GM23248 (cell line): Measurements from ENCODE around the gene TMEM53. TPM values are rescaled to one million over a fixed set of nuclear protein-coding genes. Genes with fewer than 3 reads are reported as not detected.

Source experiments
- DNase-seq: peaks from one replicate; pipeline ENCODE4 v3.0.0-alpha.2; 2015
- H2AFZ ChIP-seq: fragments of 200-600 bp; sonication (generic); 2 replicates; pipeline ENCODE4 v1.6.1; 2016; ENCODE audit warnings: antibody characterized with exemption
- H3F3A ChIP-seq: fragments of 200-600 bp; sonication (generic); 2 replicates; pipeline ENCODE4 v1.6.1; 2016; ENCODE audit warnings: mild to moderate bottlenecking, antibody characterized with exemption, mixed run types; ENCODE audit not compliant: insufficient read depth
- H3K27ac ChIP-seq: fragments of 200-600 bp; sonication (generic); 2 replicates; pipeline ENCODE4 v1.5.1; 2016; ENCODE audit warnings: mild to moderate bottlenecking
- H3K27me3 ChIP-seq: fragments of 200-600 bp; sonication (generic); replicated peaks from 2 replicates; pipeline ENCODE4 v1.6.1; 2016; ENCODE audit warnings: mild to moderate bottlenecking; ENCODE audit not compliant: insufficient read depth
- H3K36me3 ChIP-seq: fragments of 200-600 bp; sonication (generic); 2 replicates; pipeline ENCODE4 v1.6.1; 2016; ENCODE audit warnings: low read depth, mild to moderate bottlenecking
- H3K4me1 ChIP-seq: fragments of 200-600 bp; sonication (generic); 2 replicates; pipeline ENCODE4 v1.6.1; 2016; ENCODE audit warnings: mild to moderate bottlenecking; ENCODE audit not compliant: insufficient read depth
- H3K4me2 ChIP-seq: fragments of 200-600 bp; sonication (generic); one replicate; pipeline ENCODE4 v1.6.1; 2016; ENCODE audit warnings: mild to moderate bottlenecking; ENCODE audit not compliant: unreplicated experiment
- H3K4me3 ChIP-seq: fragments of 200-600 bp; sonication (generic); 2 replicates; pipeline ENCODE4 v1.5.1; 2016; ENCODE audit warnings: mild to moderate bottlenecking
- H3K79me2 ChIP-seq: fragments of 200-600 bp; sonication (generic); 2 replicates; pipeline ENCODE4 v1.6.1; 2016; ENCODE audit warnings: mild to moderate bottlenecking; ENCODE audit not compliant: insufficient read depth
- H3K9ac ChIP-seq: fragments of 200-600 bp; sonication (generic); 2 replicates; pipeline ENCODE4 v1.6.1; 2016; ENCODE audit warnings: mild to moderate bottlenecking
- H3K9me2 ChIP-seq: fragments of 200-600 bp; sonication (generic); 2 replicates; pipeline ENCODE4 v1.6.1; 2016; ENCODE audit warnings: mixed run types, mild to moderate bottlenecking, moderate library complexity; ENCODE audit not compliant: insufficient read depth
- H3K9me3 ChIP-seq: fragments of 200-600 bp; sonication (generic); one replicate; pipeline ENCODE4 v1.6.1; 2017; ENCODE audit warnings: low read depth
- H4K20me1 ChIP-seq: fragments of 200-600 bp; sonication (generic); 2 replicates; pipeline ENCODE4 v1.6.0; 2016; ENCODE audit not compliant: insufficient read depth
- EZH2 ChIP-seq: fragments of 200-600 bp; sonication (generic); IDR thresholded peaks from 2 replicates; pipeline ENCODE4 v1.6.1; 2018; ENCODE audit warnings: antibody characterized with exemption, mild to moderate bottlenecking; ENCODE audit not compliant: insufficient read depth, poor library complexity, severe bottlenecking
- EZH2phosphoT487 ChIP-seq: fragments of 200-600 bp; sonication (generic); IDR thresholded peaks from 2 replicates; pipeline ENCODE4 v1.6.1; 2018; ENCODE audit warnings: antibody characterized with exemption, moderate library complexity, mild to moderate bottlenecking, low read depth; ENCODE audit not compliant: insufficient read depth
- WGBS, 2 experiments: methylation state at CpG; one replicate each; pipeline ENCODE4 v1.1.6; 2015 to 2017; ENCODE audit warnings: low lambda C conversion rate in 2 of 2, low coverage in 1 of 2; ENCODE audit errors: missing lambda C conversion rate in 2 of 2; 5-methylcytosine and 5-hydroxymethylcytosine counted together
- in situ Hi-C: fragments of 300-500 bp; cut with MboI; formaldehyde crosslinking; loops from 2 replicates; pipeline ENCODE4 v1.15.0; 2020
- polyA plus RNA-seq: library from polyadenylated mRNA; unstranded; fragments of >200 nt; fragmentation: Nextera tagmentation; extraction: Ambion mirVana; gene quantifications from 2 replicates; pipeline ENCODE4 v1.2.1, GENCODE V29; 2016
- total RNA-seq: library from RNA; depleted of rRNA; stranded (reverse); fragments of >200 nt; shearing (Covaris generic); gene quantifications from 2 replicates; pipeline ENCODE4 v1.2.3, GENCODE V29; 2014

Gene TMEM53
- total and polyA plus RNA-seq, 2 experiments from 2014 or later = 4.4 to 10.1 TPM

DNA sequence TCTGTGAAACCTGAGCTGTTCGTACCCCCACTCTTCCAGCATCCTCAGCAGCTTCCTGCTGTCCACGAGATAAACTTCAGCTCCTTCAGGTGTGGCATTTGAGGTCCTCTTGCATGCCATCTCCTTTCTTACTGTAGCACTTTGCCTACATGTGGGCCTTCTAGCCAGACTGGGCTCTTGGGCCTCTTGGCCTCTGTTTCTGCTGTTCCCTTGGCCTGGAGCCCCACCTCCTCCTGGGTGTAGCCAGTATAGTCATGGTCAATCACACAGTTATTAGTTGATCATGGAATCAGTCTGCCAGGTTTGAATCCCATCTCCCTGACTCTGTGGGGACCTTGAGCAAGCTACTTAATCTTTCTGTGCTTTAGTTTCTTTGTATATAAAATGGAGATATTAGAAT lies 26.4 kb downstream of the TMEM53 start:
- H3K27ac ChIP-seq = no peak overlapping the region
- no peaks in the 10 kb centered on the region for H4K20me1 ChIP-seq
- no peak overlapping the region for H3K9ac ChIP-seq
- H3K4me1 ChIP-seq = peaks cover 11% of the 10 kb centered on the region
- no peaks in the 10 kb centered on the region for H3K9me2 ChIP-seq
- no peaks in the 10 kb centered on the region for H3K79me2 ChIP-seq
- peaks cover 11% of the 10 kb centered on the region; the same call in 1 of the 2 replicates for H3F3A ChIP-seq
- no peak for DNase-seq
- no peak overlapping the region for H3K4me3 ChIP-seq
- 97 to 98% methylated on average over 2 of the region's 2 CpGs for WGBS, 2 experiments
- H2AFZ ChIP-seq = no peak overlapping the region
- TF ChIP-seq EZH2phosphoT487 (no peak), EZH2 (no peak)
- in situ Hi-C loops = no loop called here
- no peak overlapping the region for H3K4me2 ChIP-seq
- H3K27me3 ChIP-seq = no peaks in the 10 kb centered on the region
- no peaks in the 10 kb centered on the region for H3K36me3 ChIP-seq
- H3K9me3 ChIP-seq = no peaks in the 10 kb centered on the region

DNA sequence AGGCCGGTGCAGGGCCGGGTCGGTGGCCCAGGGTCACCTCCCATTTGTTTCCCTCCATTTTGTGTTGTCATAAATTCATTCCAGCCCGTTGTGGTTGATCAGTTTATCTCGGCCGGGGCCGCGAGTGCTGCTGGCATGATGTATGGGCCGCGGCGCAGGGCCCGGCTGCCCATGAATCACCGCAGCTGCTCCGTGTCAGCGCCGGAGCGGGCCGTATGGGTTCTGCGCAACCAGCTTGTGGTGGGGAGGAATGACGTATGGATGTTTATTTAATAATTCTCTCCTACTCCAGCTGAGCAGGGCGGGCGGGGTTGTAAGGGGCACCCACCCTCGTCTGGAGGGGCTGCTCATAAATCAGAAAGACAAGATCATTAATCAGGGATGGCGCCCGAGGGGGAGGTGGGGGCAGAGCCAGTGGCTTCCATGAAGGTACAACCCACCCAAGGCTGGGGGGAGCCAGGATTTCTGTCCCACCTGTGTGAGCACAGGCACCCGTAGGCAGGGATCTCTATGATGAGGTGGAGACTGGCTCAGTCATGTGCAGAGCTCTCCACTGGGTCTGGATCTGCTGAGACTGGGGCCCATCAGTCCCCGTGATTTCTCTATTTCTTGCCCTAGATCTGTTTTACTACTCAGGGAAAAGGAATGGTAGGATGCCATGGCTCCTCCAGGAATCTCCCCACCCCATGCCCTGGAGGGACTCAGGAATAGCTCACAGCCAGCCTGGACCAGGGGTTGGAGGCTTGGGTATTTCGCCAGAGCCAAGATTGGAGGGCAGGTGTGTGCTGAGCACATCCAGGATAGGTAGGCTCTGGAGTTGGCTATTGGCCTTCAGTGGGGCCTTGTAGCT lies 27.8 kb downstream of the TMEM53 start:
- Histone ChIP-seq H3K79me2 (no peaks in the 10 kb centered on the region), H3K4me3 (no peak overlapping the region), H3K4me2 (no peak overlapping the region), H3K36me3 (no peaks in the 10 kb centered on the region), H3K9ac (no peak overlapping the region), H3F3A (peaks cover 4% of the 10 kb centered on the region; the same call in 1 of the 2 replicates), H4K20me1 (no peaks in the 10 kb centered on the region), H3K27ac (peak overlapping the region; percentile 71), H3K9me3 (no peaks in the 10 kb centered on the region), H3K9me2 (no peaks in the 10 kb centered on the region), H2AFZ (no peak overlapping the region), H3K4me1 (peaks cover 11% of the 10 kb centered on the region), H3K27me3 (no peaks in the 10 kb centered on the region)
- DNase-seq = no peak
- TF ChIP-seq EZH2phosphoT487 (no peak), EZH2 (no peak)
- in situ Hi-C loops = no loop called here
- 91 to 92% methylated on average over 28 of the region's 28 CpGs for WGBS, 2 experiments

GRCh38 chr1:44645476-44646244 lies 28.6 kb downstream of the TMEM53 start:
- Histone ChIP-seq H3K9me3 (no peaks in the 10 kb centered on the region), H3K4me3 (0 out of 2 replicates have a peak overlapping the region, but pooled peaks have one; percentile 5), H3K36me3 (peaks cover 5% of the 10 kb centered on the region; the same call in 1 of the 2 replicates), H3F3A (peaks cover 4% of the 10 kb centered on the region; the same call in 1 of the 2 replicates), H3K4me2 (peak overlapping the region; percentile 23), H3K9me2 (no peaks in the 10 kb centered on the region), H3K4me1 (peaks cover 11% of the 10 kb centered on the region), H3K27me3 (no peaks in the 10 kb centered on the region), H2AFZ (peak overlapping the region; percentile 50), H4K20me1 (no peaks in the 10 kb centered on the region), H3K27ac (peak overlapping the region; percentile 71), H3K9ac (peak overlapping the region; percentile 56), H3K79me2 (no peaks in the 10 kb centered on the region)
- in situ Hi-C loops = no loop called here
- TF ChIP-seq EZH2 (no peak), EZH2phosphoT487 (no peak)
- DNase-seq = peak; percentile 88
- WGBS, 2 experiments = 18 to 29% methylated on average over 17 to 18 of the region's 18 CpGs

- H3K36me3 ChIP-seq = peaks cover 6% of the 10 kb centered on the region; the same call in 1 of the 2 replicates
- no peaks in the 10 kb centered on the region for H3K79me2 ChIP-seq
- TF ChIP-seq EZH2 = no peak
- TF ChIP-seq EZH2phosphoT487 = no peak
- H3K27me3 ChIP-seq = no peaks in the 10 kb centered on the region
- H3K9me2 ChIP-seq = no peaks in the 10 kb centered on the region
- no peaks in the 10 kb centered on the region for H3K9me3 ChIP-seq
- H3K27ac ChIP-seq = peak overlapping the region; percentile 71
- peaks cover 4% of the 10 kb centered on the region; the same call in 1 of the 2 replicates for H3F3A ChIP-seq
- no peak overlapping the region for H3K9ac ChIP-seq
- in situ Hi-C loops = no loop called here
- peaks cover 11% of the 10 kb centered on the region for H3K4me1 ChIP-seq
- no peak overlapping the region for H3K4me3 ChIP-seq
- no peak overlapping the region for H3K4me2 ChIP-seq
- DNase-seq = no peak
- 75 to 79% methylated on average over 7 of the region's 7 CpGs for WGBS, 2 experiments
- no peaks in the 10 kb centered on the region for H4K20me1 ChIP-seq
- no peak overlapping the region for H2AFZ ChIP-seq
Observed at GRCh38 chr1:44644806-44645205, 29.5 kb downstream of the TMEM53 start.
